Testis (tissue), 2 donors: ENCODE data around the gene POGK.

Experiments
- CTCF ChIP-seq, 3 experiments: fragments of 450-650 bp in 2 of 3; fragments of 200-600 bp in 1 of 3; sonication (generic) in 1 of 3; IDR thresholded peaks; one replicate each; pipeline ENCODE4 v1.5.1; 2016 to 2019; ENCODE audit warnings: antibody characterized with exemption in 3 of 3, mild to moderate bottlenecking in 2 of 3, moderate library complexity in 1 of 3
- POLR2A ChIP-seq: fragments of 450-650 bp; IDR thresholded peaks from one replicate; pipeline ENCODE4 v1.6.1; 2017; ENCODE audit warnings: antibody characterized with exemption, mild to moderate bottlenecking, moderate library complexity

GRCh38 chr1:166838766-166839599 lies at the start of gene POGK:
- TF ChIP-seq CTCF (IDR thresholded peaks at IDR 0.05) = no peak
- no peak for TF ChIP-seq POLR2A
